T-helper 22 cell (primary cell): ENCODE data around the gene LRRIQ4.
A peak's percentile ranks its signal among the peaks of the same experiment; 100 is the strongest.

Experiments used
- DNase-seq: peaks from one replicate; pipeline ENCODE4 v3.0.0-alpha.2; 2020; ENCODE audit warnings: low read depth

LRRIQ4 gene

DNA sequence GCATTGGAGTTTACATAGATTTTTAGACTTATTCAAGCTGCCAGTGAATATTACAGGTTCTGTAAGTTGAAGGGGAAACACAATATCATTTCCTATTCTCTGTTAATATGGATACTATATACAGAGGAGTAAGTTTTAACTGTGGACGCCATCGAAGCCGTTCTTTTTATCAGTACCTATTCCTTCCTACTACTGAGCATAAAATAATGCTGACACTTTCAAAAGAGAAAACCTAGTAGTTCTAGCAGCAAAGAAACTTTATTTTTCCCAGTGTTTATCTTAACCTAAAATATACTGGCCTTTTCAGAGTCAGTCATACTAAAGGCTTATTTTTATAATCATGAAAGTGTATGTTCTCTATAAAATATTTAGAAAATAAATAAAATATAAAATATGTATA is 42.8 kb downstream of the LRRIQ4 start:
- no peak for DNase-seq

DNA sequence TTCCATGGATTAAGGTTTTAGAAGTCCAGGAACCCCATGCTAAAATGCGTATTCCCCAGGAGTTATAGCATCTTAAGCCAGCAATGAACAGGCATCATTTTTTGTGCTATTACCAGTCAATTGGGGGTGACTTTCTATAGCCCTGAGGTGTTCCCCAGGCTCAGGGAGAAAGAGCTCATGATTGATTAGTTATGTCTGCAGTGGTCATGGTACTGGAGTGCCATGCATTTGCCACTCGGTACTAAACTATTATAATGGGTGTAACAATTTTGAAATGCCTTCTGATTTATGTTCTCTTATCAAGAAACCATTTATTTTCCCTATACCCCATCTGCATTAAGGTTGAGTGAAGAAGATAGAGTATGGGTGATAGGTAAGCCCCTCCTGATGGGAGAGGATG is 45.1 kb downstream of the LRRIQ4 start:
- DNase-seq: no peak

DNA sequence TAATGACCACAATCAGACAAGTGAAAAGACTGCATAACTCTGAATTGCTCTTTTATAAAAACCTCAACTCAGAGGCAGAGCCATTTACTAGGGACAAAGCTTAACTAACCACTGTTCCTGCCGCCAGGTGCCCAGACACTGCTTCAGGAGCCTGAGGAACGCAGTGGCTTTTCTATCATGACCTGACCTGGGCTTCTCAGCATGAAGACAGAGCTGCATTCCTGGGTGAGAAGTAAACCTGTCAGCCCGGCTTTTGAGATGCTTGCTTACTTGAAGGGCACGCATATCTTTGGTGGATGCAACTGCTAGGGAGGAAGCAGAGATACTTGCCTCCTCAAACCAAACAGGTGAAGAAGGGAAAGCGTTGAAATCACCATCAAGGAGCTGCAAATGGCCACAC is 49.2 kb downstream of the LRRIQ4 start:
- DNase-seq: no peak

DNA sequence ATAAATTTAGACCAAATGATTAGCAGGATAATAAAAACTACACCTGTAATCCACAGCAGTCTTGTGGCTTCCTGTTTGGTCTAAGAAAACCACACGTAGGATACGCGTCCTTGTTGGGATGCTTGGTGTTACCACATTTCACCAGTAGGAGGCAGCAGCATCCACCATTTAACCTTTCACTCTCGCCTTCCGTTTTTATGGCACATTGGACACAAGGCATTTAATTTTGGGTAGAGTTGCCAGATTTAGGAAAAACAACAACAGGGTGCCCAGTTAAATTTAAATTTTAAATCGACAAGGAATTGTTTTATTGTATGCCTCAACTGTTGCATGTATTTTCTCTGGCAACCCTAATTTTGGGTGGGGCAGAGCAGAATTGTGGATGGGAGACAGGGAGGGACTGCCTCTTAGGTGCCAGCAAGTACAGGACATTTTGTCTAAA is 50.8 kb downstream of the LRRIQ4 start:
- peak; percentile 16 for DNase-seq

DNA sequence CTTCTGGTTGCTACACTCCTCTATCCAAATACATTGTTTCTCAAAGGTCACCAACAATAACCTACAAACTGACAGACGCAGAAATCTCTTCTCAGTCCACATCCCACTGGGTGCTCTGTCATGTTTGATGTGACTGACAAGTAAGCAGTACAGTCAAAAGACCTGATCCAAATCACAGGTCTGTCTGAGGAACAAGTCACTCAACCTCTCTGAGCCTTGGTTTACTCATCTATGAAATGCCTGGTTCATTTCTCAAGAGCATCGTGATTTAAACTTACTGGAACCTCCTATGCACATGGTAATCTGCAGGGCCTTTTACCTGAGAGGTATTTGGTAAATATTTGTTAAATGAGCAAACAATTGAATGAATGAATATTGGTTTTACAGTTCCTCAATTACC is 51.6 kb downstream of the LRRIQ4 start:
- DNase-seq: no peak

DNA sequence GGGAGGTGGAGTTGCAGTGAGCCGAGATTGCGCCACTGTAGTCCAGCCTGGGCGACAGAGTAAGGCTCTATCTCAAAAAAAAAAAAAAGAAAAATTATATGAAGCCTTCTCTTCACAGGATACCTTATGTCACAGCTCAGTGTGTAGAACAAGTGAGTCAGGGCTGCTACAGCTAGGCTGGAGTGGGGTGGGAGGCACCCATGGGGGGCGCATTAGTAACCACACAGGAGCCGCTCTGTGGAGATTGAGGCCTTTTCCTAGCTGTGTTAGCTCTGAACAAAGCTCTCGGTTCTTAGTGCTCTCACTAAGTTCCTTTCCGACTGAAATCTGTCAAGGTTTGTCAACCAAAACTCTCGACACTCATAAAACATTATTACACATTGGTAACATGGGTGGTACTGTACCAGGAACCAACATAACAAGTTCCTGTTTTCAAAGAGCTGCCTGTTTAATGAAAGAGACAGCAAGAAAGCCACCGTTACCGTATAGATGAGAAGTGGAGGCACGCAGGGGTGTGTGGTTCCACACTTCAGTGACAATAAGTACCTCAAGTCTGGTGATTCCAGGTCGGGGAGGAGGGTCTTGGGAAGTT is 52.6 kb downstream of the LRRIQ4 start:
- DNase-seq: no peak

DNA sequence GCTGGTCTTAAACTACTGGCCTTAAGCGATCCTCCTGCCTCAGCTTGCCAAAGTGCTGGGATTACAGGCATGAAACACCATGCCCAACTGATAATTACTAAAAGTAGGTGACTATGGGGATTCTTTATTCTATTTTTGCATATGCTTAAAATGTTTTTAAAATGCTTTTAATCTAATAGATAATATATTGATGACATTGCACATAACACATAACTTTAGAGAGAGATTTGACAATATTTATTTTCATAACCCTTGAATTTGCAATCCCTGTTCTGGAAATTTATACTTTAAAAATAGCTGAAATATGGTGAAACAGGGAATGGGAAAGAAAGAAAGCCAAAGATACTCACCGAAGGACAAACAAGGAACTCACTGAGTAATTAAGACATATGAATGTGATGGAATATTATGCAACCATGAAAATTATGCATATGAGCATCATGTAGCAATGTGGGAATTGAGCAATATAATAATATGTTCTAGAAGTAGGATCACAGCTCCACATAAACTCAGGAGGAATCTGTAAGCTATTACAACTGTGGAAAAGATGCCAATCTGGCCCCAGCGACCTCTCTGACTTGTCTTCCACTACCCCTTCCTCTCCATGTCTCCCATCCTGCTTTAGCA is 55.0 kb downstream of the LRRIQ4 start:
- DNase-seq: no peak

DNA sequence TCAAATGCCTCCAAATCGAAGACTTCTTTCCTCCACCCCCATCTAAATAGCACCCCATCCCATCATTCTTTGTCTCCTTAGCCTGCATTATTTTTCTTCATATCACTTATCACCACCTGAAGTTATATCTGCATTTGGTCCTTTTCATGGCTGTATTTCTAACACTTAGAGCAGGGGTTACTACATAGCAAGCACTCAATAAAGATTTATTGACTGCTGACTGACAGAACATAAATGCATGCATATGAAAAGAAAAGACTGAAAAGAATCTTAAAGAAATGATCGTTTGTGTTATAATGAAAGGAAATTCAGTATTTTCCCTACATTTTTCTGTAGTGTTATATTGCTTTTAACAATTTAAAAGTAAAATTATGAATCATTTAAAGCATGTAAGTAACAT is 55.7 kb downstream of the LRRIQ4 start:
- DNase-seq: no peak

DNA sequence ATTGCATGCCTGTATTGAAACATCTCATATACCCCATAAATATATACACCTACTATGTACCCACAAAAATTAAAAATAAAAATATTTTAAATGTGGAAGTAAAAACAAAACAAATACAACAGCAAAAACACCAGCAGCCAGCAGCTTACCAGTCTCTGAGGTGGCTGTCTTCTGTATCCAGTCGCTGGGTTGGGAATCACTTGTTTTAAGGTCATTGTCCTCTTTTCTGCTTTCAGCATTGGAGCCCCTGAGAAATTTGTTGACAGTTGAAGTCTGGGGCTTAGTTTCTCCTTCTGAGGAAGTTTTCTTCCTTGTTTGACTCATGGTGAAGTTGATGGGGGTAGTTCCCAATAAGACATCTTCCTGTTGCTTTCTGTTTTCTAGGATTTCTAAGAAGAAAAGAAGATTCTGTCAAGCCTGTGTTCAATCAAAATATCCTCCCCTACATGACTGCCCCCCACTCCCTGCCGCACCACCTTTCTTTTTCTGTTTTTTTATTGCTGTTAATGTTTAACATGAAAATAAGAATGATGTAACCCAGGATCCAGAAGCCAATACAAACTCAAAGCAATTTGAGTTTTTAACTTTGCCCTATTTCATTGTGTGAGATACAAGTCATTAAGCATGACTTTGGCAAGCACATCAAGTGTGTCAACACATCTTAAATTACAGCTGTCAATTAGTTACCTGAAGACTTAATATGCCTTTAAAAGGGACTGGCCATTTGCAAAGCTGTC is 57.0 kb downstream of the LRRIQ4 start, which contains the start of gene LRRC31:
LRRC31 (minus strand) TSS at position 452 of the 737 bp plus-strand sequence; CDS start at position 324, 128 bp downstream.
- DNase-seq: no peak

DNA sequence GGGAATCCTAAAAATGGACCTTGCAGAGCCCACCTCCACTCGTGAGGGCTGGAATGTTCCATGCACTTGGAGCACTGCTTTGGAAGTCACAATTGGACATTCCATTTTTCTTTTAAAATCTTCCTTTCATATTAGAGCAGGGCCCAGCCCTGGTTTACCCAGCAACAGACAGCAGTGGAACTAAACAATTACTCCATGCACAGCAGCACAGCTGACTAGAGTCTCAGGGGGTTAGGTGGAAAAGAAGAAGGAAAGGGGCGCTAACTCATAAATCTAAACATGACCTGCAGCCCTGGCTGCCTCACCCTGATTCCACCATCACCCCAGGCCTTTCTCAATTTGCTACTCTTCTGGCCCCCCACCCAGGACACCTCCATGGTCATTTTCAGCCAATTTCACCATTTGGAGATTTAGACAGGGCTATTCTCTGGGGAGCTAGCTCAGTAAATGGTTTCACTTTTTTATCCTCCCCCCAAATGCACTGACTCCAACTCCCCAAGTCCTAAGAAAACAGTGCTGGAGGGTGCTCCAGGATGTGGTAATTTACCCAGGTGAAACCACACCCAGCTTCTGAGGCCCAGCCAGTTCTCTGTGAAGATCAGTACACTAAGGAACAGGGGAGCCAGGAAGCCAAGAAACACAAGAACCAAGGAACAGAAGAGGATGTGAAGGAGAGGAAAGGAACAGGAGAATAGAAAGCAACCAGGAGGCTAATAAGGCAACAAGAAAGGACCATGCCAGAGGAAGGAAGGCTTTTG is 58.6 kb downstream of the LRRIQ4 start:
- no peak for DNase-seq

DNA sequence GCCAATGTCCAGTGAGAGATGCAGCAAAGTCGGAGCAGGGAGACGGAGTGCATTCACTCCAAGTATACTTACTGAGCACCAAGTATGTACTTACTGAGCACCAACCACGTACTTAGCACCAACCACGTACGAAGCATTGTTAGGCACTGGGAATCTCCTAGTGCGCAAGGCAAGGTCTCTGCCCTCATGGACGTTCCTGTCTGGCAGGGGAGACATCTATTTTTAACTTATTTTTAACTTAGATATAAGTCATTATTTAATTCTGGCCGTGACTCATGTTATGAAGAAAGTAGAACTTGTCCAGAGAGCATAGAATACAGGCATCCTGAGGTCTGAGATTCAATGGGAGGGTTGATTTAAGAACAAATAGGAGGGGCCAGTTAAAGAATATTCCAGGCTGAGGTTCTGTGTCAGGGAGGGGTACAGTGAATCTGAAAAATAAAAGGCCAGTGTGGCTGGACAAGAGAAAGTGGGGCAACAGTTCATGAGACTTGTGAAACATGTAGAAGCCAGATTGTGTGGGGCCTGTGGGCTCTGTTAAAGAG is 66.4 kb downstream of the LRRIQ4 start:
- no peak for DNase-seq

DNA sequence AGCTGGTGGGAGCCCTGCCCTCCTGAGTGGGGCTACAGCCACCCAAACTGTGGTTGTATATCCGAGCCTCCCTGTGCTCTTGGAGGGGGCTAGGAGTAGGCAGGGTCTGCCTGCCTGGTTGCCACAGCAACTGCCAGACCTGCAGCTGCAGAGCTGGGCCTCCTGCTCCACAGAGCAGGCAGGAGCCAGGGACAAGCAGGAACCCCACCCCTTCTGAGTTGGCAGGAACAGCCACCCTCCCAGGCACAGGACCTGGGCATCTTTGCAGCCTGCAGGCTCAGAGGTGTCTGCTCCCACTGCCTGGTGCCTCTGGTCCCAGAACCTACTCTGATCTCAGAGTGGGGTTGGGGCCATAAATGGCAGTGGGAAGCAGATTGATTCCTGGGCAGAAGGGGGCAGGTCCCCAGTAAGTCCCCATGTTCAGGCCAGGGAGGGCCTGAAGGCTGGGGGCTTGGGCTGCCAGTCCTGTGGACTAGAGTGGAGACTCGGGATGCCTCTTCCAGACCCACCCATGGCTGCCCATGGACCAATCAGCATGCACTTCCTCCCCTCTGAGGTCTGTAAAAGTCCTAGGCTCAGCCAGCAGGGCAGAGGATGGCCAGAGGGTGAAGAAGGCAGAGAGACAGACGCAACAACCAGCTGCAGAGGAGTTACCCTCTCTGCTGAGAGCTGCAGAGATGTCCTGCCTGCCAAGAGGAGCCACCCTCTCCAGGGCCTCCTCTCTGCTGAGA is 67.3 kb downstream of the LRRIQ4 start:
- DNase-seq: no peak

DNA sequence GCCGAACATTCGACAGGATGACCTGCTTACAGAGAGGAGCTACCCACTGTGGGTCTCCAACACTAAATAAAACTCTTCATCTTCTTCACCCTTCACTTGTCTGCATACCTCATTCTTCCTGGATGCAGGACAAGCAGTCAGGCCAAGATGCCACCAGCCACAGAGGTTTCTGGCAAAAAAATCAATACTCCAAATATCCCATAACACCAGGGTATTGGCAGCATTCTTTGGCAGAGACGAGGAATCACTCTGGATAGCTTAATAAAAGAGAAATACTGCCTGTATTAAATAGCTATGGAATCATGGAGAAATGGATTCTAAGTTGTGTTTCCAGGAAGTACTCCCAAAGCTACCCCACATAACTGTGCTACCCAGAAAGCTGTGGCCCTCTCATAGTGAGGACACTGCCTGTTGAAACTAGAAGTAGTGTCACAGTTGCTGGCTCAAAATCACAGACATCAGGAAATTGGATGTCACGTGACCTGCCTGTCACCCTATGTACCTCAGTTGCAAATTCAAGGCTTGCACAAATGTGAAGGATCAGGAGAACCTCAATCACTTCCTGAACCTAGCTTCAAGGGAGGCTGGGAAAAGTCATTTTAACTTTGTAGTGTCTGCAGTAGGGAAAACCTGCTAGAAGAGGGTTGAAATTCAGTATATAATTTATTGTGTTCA is 68.0 kb downstream of the LRRIQ4 start:
- DNase-seq: no peak

DNA sequence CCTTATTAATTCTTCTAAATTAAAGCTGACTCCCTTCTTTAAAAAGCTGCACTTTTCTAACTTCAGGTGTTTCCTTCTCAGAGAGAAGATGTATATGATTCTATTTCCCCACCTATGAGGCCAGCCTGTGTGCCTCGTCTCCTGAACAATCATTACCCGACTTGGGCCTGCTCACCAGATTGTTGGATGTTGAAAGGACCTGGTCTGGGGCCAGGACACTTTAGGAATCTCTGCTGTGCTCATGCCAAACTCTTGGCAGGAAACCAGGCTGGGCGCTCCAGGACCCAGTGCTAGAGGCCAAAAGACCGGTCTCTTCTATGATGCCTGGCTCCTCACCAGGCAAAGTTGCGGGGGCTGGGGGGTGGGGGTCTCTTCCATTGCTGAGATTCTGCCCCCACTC is 74.0 kb downstream of the LRRIQ4 start:
- no peak for DNase-seq
